Diencephalon (tissue), 1 donor: ENCODE results near the gene HEPH. TPM values are rescaled to one million over a fixed set of nuclear protein-coding genes. Genes with fewer than 3 reads are reported as not detected.

Experiments
- total RNA-seq: library from RNA; depleted of rRNA; stranded (reverse); fragments of >200 nt; gene quantifications from one replicate; pipeline ENCODE4 v1.2.3, GENCODE V29; 2014

The HEPH gene, protein sequence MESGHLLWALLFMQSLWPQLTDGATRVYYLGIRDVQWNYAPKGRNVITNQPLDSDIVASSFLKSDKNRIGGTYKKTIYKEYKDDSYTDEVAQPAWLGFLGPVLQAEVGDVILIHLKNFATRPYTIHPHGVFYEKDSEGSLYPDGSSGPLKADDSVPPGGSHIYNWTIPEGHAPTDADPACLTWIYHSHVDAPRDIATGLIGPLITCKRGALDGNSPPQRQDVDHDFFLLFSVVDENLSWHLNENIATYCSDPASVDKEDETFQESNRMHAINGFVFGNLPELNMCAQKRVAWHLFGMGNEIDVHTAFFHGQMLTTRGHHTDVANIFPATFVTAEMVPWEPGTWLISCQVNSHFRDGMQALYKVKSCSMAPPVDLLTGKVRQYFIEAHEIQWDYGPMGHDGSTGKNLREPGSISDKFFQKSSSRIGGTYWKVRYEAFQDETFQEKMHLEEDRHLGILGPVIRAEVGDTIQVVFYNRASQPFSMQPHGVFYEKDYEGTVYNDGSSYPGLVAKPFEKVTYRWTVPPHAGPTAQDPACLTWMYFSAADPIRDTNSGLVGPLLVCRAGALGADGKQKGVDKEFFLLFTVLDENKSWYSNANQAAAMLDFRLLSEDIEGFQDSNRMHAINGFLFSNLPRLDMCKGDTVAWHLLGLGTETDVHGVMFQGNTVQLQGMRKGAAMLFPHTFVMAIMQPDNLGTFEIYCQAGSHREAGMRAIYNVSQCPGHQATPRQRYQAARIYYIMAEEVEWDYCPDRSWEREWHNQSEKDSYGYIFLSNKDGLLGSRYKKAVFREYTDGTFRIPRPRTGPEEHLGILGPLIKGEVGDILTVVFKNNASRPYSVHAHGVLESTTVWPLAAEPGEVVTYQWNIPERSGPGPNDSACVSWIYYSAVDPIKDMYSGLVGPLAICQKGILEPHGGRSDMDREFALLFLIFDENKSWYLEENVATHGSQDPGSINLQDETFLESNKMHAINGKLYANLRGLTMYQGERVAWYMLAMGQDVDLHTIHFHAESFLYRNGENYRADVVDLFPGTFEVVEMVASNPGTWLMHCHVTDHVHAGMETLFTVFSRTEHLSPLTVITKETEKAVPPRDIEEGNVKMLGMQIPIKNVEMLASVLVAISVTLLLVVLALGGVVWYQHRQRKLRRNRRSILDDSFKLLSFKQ
- 13.1 TPM for total RNA-seq

GRCh38 chrX:66163849-66164411, at the start of gene HEPH:
Gene HEPH (plus strand): TSS chrX:66164247. CDS start chrX:66170571, 6,324 bp downstream.

Other genes starting within 250 kb of the HEPH start
- 30.7 TPM for gene VSIG4, start 124.2 kb upstream of the HEPH start, total RNA-seq